Kidney (tissue), 14 donors: ENCODE measurements around the gene SNAI3. TPM values are rescaled to one million over a fixed set of nuclear protein-coding genes. Genes with fewer than 3 reads are reported as not detected.

Experiments
- DNase-seq, 5 donors: peaks; one replicate each; pipeline ENCODE4 v3.0.0-alpha.2; 2013 to 2020
- FAIRE-seq: peaks from 2 replicates; lab custom pipeline; 2012; peaks lifted over from hg19 to GRCh38; lab: Jason Lieb, UNC
- H3K27ac ChIP-seq, 2 donors: one replicate each; pipeline ENCODE4 v1.7.0; 2013; ENCODE audit warnings: low read depth in 2 of 2, low read length in 2 of 2, inconsistent platforms in 1 of 2
- H3K27me3 ChIP-seq: one replicate; pipeline ENCODE4 v1.7.1; 2013; ENCODE audit warnings: low read length, inconsistent platforms; ENCODE audit not compliant: control insufficient read depth, insufficient read depth
- H3K36me3 ChIP-seq, 3 donors: one replicate each; pipeline versions ENCODE4 v1.7.0 to v1.7.1; 2013; ENCODE audit warnings: low read length in 3 of 3, control low read depth in 1 of 3, inconsistent platforms in 1 of 3; ENCODE audit not compliant: insufficient read depth in 3 of 3, control insufficient read depth in 2 of 3
- H3K4me1 ChIP-seq, 3 donors: one replicate each; pipeline versions ENCODE4 v1.7.0 to v1.7.1; 2013; ENCODE audit warnings: low read length in 3 of 3, inconsistent platforms in 1 of 3, low read depth in 1 of 3; ENCODE audit not compliant: control insufficient read depth in 2 of 3, insufficient read depth in 2 of 3
- H3K4me3 ChIP-seq, 3 donors: one replicate each; pipeline versions ENCODE4 v1.7.0 to v1.8.1; 2013; ENCODE audit warnings: low read length in 3 of 3, control low read depth in 1 of 3, inconsistent platforms in 1 of 3
- H3K9ac ChIP-seq, 3 donors: one replicate each; pipeline versions ENCODE4 v1.7.0 to v1.7.1; 2013; ENCODE audit warnings: low read length in 3 of 3, control low read depth in 1 of 3, inconsistent platforms in 1 of 3
- H3K9me3 ChIP-seq, 3 donors: one replicate each; pipeline versions ENCODE4 v1.7.0 to v1.7.1; 2013; ENCODE audit warnings: low read length in 3 of 3, control low read depth in 1 of 3, inconsistent platforms in 1 of 3; ENCODE audit not compliant: control insufficient read depth in 2 of 3, insufficient read depth in 1 of 3
- intact Hi-C: fragments of 100-400 bp; cut with DNase I; formaldehyde crosslinking; loops from one replicate; pipeline ENCODE4 v1.11.1; 2022
- polyA plus RNA-seq: library from polyadenylated mRNA; stranded (reverse); fragments of 350-450 nt; fragmentation: Illumina TruSeq; extraction: RNeasy Lipid Tissue Mini Kit (QIAGEN cat#74804); gene quantifications from one replicate; pipeline ENCODE4 v1.2.3, GENCODE V29; 2014; ENCODE audit warnings: low read depth, low replicate concordance; ENCODE audit not compliant: insufficient read depth
- total RNA-seq: library from RNA; stranded (reverse); fragmentation: NEBNext Ultra II Directional; extraction: Animal tissue kit (Norgen Biotek cat#: 25700); gene quantifications from one replicate; pipeline ENCODE4 v1.2.1, GENCODE V29; 2021
- TF ChIP-seq, protein P1 (sequence below): IDR thresholded peaks from 3 replicates; pipeline ENCODE4 v1.5.1; 2012; ENCODE audit warnings: mild to moderate bottlenecking, moderate library complexity, borderline replicate concordance; ENCODE audit not compliant: insufficient read depth; ENCODE audit errors: extremely low read depth
- donor health status: control.
- donor health status: control.
- donor health status: control.
- donor health status: control.
- donor health status: control.
- donor health status: DM: yes; HTN: yes; CAD: no.
- donor health status: Normal renal cell carcinoma (clear cell type).

SNAI3 gene
- total and polyA plus RNA-seq, 2 donors from 2014 or later = 0.75 to 2.3 TPM

DNA sequence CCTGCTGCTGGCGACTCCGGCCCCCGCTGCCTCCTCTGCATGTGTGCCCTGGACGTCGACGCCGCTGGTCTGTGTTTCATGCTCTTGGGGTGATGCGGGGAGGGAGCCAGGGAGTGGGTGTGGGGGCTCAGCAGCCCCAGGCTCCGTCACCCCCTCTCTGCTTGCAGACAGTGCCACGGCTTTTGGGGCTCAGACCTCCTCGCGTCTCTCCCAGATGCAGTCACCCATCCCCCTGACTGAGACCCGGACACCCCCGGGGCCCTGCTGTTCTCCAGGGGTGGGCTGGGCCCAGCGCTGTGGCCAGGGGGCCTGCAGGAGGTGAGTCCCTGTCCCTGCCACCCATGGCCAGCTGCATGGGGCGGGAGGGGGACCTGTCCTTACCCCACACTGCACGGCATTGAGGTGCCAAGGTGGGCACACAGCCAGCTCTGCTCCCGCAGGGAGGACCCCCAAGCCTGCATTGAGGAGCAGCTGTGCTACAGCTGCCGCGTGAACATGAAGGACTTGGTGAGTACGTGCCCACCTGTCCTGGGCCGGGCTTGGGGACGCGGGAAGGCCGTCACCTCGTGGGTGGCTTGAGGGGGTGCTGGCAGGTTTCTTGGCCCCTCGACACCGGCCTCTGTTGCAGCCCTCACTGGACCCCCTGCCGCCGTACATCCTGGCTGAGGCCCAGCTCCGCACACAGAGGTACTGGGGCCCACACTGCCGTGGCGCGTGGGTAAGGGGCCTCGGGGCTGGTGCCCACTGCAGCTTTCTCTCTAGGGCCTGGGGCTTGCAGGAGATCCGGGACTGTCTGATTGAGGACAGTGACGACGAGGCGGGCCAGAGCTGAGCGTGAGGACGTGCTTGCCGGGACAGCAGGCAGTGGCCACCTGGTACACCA lies 28.4 kb upstream of the SNAI3 start:
- no peak for FAIRE-seq
- intact Hi-C loops = no loop called here

DNA sequence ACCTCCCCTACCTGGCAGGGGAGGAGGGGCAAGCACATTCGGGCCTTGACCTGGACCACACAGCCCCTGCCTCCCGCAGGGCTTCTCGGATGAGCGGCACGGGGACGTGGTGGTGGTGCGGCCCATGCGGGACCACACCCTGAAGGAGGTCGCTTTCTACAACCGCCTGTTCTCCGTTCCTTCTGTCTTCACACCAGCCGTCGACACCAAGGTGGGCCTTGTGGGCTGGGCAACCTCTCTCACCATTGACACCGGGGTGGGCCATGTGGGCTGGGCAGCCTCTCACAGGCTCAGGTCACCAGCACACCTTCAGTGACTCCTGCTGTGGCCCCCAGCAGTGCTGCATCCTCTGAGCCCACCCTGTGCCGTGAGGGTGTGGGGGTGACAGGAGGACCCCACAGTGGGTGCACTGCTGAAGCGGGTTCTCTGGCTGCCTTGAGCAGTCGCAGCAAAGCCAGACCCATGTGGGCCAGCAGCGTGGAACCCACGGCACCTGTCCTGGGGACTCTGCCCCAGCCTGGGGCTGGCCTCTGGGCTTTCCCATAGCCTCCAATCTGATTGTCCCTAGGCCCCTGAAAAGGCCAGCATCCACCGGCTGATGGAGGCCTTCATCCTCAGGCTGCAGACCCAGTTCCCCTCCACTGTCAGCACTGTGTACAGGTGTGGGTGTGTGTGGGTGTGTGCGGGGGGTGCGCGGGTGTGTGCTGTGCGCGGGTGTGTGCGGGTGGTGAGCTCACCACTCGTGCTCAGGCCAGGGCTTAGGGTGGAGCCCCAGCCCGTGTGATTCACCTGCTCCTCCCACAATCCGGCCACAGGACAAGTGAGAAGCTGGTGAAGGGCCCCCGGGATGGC lies 27.5 kb upstream of the SNAI3 start:
- Histone ChIP-seq H3K9me3 (no peaks in the 10 kb centered on the region), H3K4me3 (no peak overlapping the region), H3K9ac (no peak overlapping the region), H3K4me1 (peaks cover 0 to 4% (median 0%) of the 10 kb centered on the region in 3 donors), H3K27ac (no peak overlapping the region), H3K36me3 (peaks cover 0 to 14% (median 8%) of the 10 kb centered on the region in 3 donors), H3K27me3 (no peaks in the 10 kb centered on the region)
- no peak for FAIRE-seq
- DNase-seq = no peak
- intact Hi-C loops = no loop called here
- TF ChIP-seq, protein P1, sequence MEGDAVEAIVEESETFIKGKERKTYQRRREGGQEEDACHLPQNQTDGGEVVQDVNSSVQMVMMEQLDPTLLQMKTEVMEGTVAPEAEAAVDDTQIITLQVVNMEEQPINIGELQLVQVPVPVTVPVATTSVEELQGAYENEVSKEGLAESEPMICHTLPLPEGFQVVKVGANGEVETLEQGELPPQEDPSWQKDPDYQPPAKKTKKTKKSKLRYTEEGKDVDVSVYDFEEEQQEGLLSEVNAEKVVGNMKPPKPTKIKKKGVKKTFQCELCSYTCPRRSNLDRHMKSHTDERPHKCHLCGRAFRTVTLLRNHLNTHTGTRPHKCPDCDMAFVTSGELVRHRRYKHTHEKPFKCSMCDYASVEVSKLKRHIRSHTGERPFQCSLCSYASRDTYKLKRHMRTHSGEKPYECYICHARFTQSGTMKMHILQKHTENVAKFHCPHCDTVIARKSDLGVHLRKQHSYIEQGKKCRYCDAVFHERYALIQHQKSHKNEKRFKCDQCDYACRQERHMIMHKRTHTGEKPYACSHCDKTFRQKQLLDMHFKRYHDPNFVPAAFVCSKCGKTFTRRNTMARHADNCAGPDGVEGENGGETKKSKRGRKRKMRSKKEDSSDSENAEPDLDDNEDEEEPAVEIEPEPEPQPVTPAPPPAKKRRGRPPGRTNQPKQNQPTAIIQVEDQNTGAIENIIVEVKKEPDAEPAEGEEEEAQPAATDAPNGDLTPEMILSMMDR = no peak

More for the DNA sequence above, 28.4 kb upstream of the SNAI3 start:
- no peaks in the 10 kb centered on the region for H3K27me3 ChIP-seq
- peaks cover 0 to 4% (median 0%) of the 10 kb centered on the region in 3 donors for H3K4me1 ChIP-seq
- H3K9me3 ChIP-seq = no peaks in the 10 kb centered on the region
- no peak for DNase-seq
- TF ChIP-seq, protein P1 = no peak
- no peak overlapping the region for H3K4me3 ChIP-seq
- no peak overlapping the region for H3K9ac ChIP-seq
- H3K36me3 ChIP-seq = peaks cover 0 to 20% (median 10%) of the 10 kb centered on the region in 3 donors
- H3K27ac ChIP-seq = no peak overlapping the region

DNA sequence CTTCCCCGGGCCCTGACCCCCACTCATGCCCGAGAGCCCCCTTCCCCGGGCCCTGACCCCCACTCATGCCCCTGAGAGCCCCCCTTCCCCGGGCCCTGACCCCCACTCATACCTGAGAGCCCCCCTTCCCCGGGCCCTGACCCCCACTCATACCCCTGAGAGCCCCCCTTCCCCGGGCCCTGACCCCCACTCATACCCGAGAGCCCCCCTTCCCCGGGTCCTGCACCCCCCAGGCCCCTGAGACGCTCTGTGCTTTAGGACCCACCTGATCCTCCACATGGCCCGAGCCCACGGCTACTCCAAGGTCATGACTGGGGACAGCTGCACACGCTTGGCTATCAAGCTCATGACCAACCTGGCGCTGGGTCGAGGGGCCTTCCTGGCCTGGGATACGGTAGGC lies 26.7 kb upstream of the SNAI3 start:
- H3K9ac ChIP-seq = no peak overlapping the region
- TF ChIP-seq, protein P1 = no peak
- FAIRE-seq (no peak), DNase-seq (no peak)
- intact Hi-C loops = no loop called here
- H3K4me3 ChIP-seq = no peak overlapping the region
- H3K27me3 ChIP-seq = no peaks in the 10 kb centered on the region
- peaks cover 0 to 12% (median 6%) of the 10 kb centered on the region in 3 donors for H3K36me3 ChIP-seq
- peaks cover 0 to 4% (median 0%) of the 10 kb centered on the region in 3 donors for H3K4me1 ChIP-seq
- H3K27ac ChIP-seq = no peak overlapping the region
- no peaks in the 10 kb centered on the region for H3K9me3 ChIP-seq
